Endothelial cell of umbilical vein (primary cell): ENCODE results near the gene MCOLN3. TPM values are rescaled to one million over a fixed set of nuclear protein-coding genes. Genes with fewer than 3 reads are reported as not detected.

ENCODE experiments used
- BruUV-seq: library from RNA; stranded (reverse); fragments of 400-500 nt; replicated peaks from 2 replicates; lab custom pipeline; 2021; lab: Mats Ljungman, UMichigan
- CTCF ChIA-PET: fragments of 300-600, 350-600 bp; sonication (Branson Sonifier 250); formaldehyde crosslinking; loops from one replicate; lab custom pipeline; 2021; ENCODE audit warnings: antibody characterized with exemption, inconsistent platforms; lab: Charles Lee
- POLR2A ChIA-PET: fragments of 300-600, 350-600 bp; sonication (Branson Sonifier 250); formaldehyde crosslinking; loops from one replicate; lab custom pipeline; 2021; ENCODE audit warnings: antibody characterized with exemption, inconsistent platforms; lab: Charles Lee
- DNase-seq: peaks from one replicate; pipeline ENCODE4 v3.0.0-alpha.2; 2011; ENCODE audit warnings: low read depth, low spot score
- FAIRE-seq: peaks from 2 replicates; lab custom pipeline; 2011; peaks lifted over from hg19 to GRCh38; lab: Jason Lieb, UNC
- H2AFZ ChIP-seq: 2 replicates; pipeline ENCODE4 v1.6.0; 2012; ENCODE audit warnings: low read depth, low read length, control low read depth, inconsistent platforms
- H3K27ac ChIP-seq: 2 replicates; pipeline ENCODE4 v1.5.1; 2011; ENCODE audit warnings: low read depth, mild to moderate bottlenecking, control low read depth, low read length, moderate library complexity; ENCODE audit not compliant: insufficient read depth
- H3K27me3 ChIP-seq, 2 experiments: 2 replicates each; pipeline versions ENCODE4 v1.6.0 to v1.6.1; 2011; ENCODE audit warnings: low read length in 2 of 2, mixed read lengths in 1 of 2; ENCODE audit not compliant: control insufficient read depth in 2 of 2, insufficient read depth in 2 of 2
- H3K36me3 ChIP-seq, 2 experiments: 2 replicates in 1 of 2; 3 replicates in 1 of 2; pipeline ENCODE4 v1.5.1; 2011; ENCODE audit warnings: low read length in 2 of 2, mild to moderate bottlenecking in 1 of 2, moderate library complexity in 1 of 2; ENCODE audit not compliant: control insufficient read depth in 2 of 2, insufficient read depth in 2 of 2; ENCODE audit errors: extremely low read depth in 1 of 2
- H3K4me1 ChIP-seq: 3 replicates; pipeline ENCODE4 v1.5.1; 2011; ENCODE audit warnings: mild to moderate bottlenecking, low read length; ENCODE audit not compliant: control insufficient read depth, insufficient read depth; ENCODE audit errors: extremely low read depth
- H3K4me2 ChIP-seq: 2 replicates; pipeline ENCODE4 v1.6.1; 2011; ENCODE audit warnings: low read length, control low read depth, mixed read lengths; ENCODE audit not compliant: insufficient read depth
- H3K4me3 ChIP-seq, 3 experiments: fragments of 200-600 bp in 1 of 3; sonication (generic), shearing (Covaris generic) in 1 of 3; replicated peaks in 1 of 3; 2 replicates each; pipeline ENCODE4 v1.5.1; 2011 to 2016; ENCODE audit warnings: control low read depth in 3 of 3, low read length in 3 of 3, mild to moderate bottlenecking in 2 of 3, inconsistent platforms in 1 of 3, low read depth in 1 of 3, moderate library complexity in 1 of 3; ENCODE audit not compliant: insufficient read depth in 1 of 3
- H3K79me2 ChIP-seq: 2 replicates; pipeline ENCODE4 v1.6.0; 2012; ENCODE audit warnings: low read length, inconsistent platforms; ENCODE audit not compliant: control insufficient read depth, insufficient read depth
- H3K9ac ChIP-seq: replicated peaks from 2 replicates; pipeline ENCODE3; 2011; ENCODE audit warnings: low read length, control low read depth; ENCODE audit not compliant: insufficient read depth; ENCODE audit errors: extremely low read depth
- H3K9me1 ChIP-seq: replicated peaks from 3 replicates; pipeline ENCODE4 v1.6.0; 2011; ENCODE audit warnings: mild to moderate bottlenecking, low read length; ENCODE audit not compliant: control insufficient read depth, insufficient read depth; ENCODE audit errors: extremely low read depth
- H3K9me3 ChIP-seq: replicated peaks from 2 replicates; pipeline ENCODE4 v1.5.1; 2012; ENCODE audit warnings: low read length, inconsistent platforms; ENCODE audit not compliant: control insufficient read depth, insufficient read depth
- H4K20me1 ChIP-seq: replicated peaks from 2 replicates; pipeline ENCODE3; 2011; ENCODE audit warnings: mild to moderate bottlenecking, low read length; ENCODE audit not compliant: control insufficient read depth, insufficient read depth; ENCODE audit errors: extremely low read depth
- JUN ChIP-seq: IDR thresholded peaks from 2 replicates; pipeline ENCODE4 v1.6.1; 2011; ENCODE audit warnings: borderline replicate concordance, low read depth; ENCODE audit not compliant: insufficient read length, insufficient read depth
- MYC ChIP-seq: IDR thresholded peaks from one replicate; pipeline ENCODE4 v1.6.1; 2011; ENCODE audit warnings: mild to moderate bottlenecking, low read depth, low read length
- POLR2AphosphoS5 ChIP-seq: IDR thresholded peaks from 2 replicates; pipeline ENCODE4 v1.6.1; 2012; ENCODE audit warnings: low read depth, mild to moderate bottlenecking, control low read depth, low read length, moderate library complexity; ENCODE audit not compliant: insufficient read depth
- dilution Hi-C: fragments of 300-500 bp; cut with MboI; formaldehyde crosslinking; loops from one replicate; pipeline ENCODE4 v1.15.0; 2019; ENCODE audit warnings: low sequenced_read_pairs; ENCODE audit not compliant: extremely low pct_ligation_motif_present
- intact Hi-C: fragments of 100-400 bp; cut with micrococcal nuclease; formaldehyde crosslinking; loops from one replicate; pipeline ENCODE4 v1.10.0; 2022
- polyA plus RNA-seq, 4 experiments: library from polyadenylated mRNA; depleted of rRNA in 3 of 4; stranded (reverse) in 3 of 4; unstranded in 1 of 4; fragments of >200 nt; gene quantifications; 2 replicates each; pipeline versions ENCODE4 v1.2.1 to v1.2.3, GENCODE V29; 2011 to 2012; ENCODE audit warnings: missing spikeins in 1 of 4
- total RNA-seq: library from RNA; stranded (reverse); gene quantifications from 2 replicates; pipeline ENCODE4 v1.2.3, GENCODE V29; 2021
- TF ChIP-seq, protein P1 (sequence below): IDR thresholded peaks from 2 replicates; pipeline ENCODE4 v1.6.1; 2011; ENCODE audit not compliant: insufficient read depth, insufficient read length
- TF ChIP-seq, protein P2 (sequence below), 2 donors: IDR thresholded peaks; 1 replicate in 1 of 2; 2 replicates in 1 of 2; pipeline ENCODE4 v1.5.1; 2011; ENCODE audit warnings: low read length in 2 of 2, mild to moderate bottlenecking in 2 of 2, moderate library complexity in 2 of 2, control low read depth in 1 of 2, inconsistent platforms in 1 of 2, low read depth in 1 of 2; ENCODE audit not compliant: insufficient read depth in 1 of 2; ENCODE audit errors: extremely low read depth in 1 of 2

The MCOLN3 gene
- total and polyA plus RNA-seq, 2 donors (not counting 3 experiments of a cell fraction or from before 2014, with no cell fraction given) = 0.06 TPM; not detected in 1

DNA sequence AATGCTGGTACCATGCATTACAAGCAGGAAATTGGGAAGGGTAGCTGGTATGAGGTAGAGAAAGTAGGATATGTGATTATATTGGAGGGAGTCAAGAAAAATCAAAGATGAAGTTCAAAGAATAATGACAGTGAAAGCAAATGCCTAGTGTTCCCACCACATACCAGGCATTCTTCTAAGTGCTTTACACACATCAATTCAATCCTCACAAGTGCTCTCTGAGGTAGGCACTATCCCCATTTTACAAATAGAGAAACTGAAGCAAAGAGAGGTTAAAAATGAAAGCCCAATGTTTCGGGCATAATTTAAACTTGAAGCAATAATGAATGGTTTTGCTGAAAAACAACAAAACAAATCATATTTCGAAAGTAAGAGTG is 40.1 kb upstream of the MCOLN3 start:
- intact Hi-C loops (no loop called here), dilution Hi-C loops (no loop called here)
- H3K27me3 ChIP-seq = peaks cover 12 to 39% of the 10 kb centered on the region in 2 experiments
- TF ChIP-seq, protein P1, sequence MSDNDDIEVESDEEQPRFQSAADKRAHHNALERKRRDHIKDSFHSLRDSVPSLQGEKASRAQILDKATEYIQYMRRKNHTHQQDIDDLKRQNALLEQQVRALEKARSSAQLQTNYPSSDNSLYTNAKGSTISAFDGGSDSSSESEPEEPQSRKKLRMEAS = no peak
- ChIA-PET CTCF (interaction anchor here (1.1 to 1.2 kb wide), 2 partner anchors 11 to 144 kb away, joined by 3 to 4 read pairs; no protein-coding TSS in a partner anchor), POLR2A (no interaction called here)
- no peaks in the 10 kb centered on the region for H3K9me3 ChIP-seq
- H3K36me3 ChIP-seq = no peaks in the 10 kb centered on the region
- BruUV-seq = no TSS peak
- no peak overlapping the region for H3K4me2 ChIP-seq
- no peaks in the 10 kb centered on the region for H4K20me1 ChIP-seq
- DNase-seq = no peak
- no peak overlapping the region for H2AFZ ChIP-seq
- H3K4me3 ChIP-seq = no peak overlapping the region
- H3K4me1 ChIP-seq = no peaks in the 10 kb centered on the region
- H3K9me1 ChIP-seq = no peaks in the 10 kb centered on the region
- no peaks in the 10 kb centered on the region for H3K79me2 ChIP-seq
- H3K27ac ChIP-seq = no peak overlapping the region
- H3K9ac ChIP-seq = no peak overlapping the region
- FAIRE-seq = no peak

DNA sequence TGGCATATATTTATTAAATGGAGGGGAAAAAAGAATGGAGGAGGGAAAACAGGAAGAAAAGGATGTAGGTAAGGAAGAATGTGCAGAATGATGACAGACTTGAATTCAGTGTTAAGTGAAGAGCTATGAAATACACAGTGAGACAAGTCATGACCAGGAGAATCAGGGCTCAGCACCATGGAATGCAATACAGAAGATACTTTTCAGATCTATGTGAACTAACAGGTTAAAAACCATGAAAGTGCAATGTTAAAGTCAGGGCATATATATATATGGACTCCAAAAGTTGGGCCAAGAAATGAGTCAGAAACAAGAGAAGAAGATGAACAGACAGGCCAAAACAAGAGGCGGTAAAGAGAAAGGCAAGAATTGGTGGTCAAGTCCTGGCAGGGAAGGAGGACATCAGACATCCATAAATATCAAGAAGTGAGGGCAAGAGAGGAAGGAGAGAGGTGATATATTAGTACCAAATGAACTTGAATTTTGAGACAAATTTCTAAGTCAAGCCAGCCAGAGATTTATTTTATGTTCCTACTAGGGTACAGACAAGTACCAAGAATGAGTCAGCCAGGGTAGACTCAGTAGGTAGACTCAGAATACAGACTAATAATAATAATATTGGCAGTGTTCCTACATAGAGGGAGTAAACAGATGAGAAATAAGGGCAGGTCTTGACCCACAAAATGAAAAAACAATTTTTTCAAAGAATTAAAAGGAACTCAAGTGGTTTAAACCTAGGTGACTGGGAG is 39.5 kb upstream of the MCOLN3 start:
- TF ChIP-seq, protein P1 = no peak
- no peak for TF ChIP-seq MYC
- TF ChIP-seq POLR2AphosphoS5 = no peak
- TF ChIP-seq, protein P2, sequence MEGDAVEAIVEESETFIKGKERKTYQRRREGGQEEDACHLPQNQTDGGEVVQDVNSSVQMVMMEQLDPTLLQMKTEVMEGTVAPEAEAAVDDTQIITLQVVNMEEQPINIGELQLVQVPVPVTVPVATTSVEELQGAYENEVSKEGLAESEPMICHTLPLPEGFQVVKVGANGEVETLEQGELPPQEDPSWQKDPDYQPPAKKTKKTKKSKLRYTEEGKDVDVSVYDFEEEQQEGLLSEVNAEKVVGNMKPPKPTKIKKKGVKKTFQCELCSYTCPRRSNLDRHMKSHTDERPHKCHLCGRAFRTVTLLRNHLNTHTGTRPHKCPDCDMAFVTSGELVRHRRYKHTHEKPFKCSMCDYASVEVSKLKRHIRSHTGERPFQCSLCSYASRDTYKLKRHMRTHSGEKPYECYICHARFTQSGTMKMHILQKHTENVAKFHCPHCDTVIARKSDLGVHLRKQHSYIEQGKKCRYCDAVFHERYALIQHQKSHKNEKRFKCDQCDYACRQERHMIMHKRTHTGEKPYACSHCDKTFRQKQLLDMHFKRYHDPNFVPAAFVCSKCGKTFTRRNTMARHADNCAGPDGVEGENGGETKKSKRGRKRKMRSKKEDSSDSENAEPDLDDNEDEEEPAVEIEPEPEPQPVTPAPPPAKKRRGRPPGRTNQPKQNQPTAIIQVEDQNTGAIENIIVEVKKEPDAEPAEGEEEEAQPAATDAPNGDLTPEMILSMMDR (IDR thresholded peaks at IDR 0.05; ENCODE audit: extremely low read depth in 1 of 2, insufficient read depth in 1 of 2, low read depth in 1 of 2, low read length in 2 of 2) = no peak
- TF ChIP-seq JUN = no peak
- Histone ChIP-seq H3K4me1 (no peaks in the 10 kb centered on the region), H3K27me3 (peaks cover 12 to 38% of the 10 kb centered on the region in 2 experiments), H3K27ac (no peak overlapping the region), H3K4me2 (no peak overlapping the region), H3K9me3 (no peaks in the 10 kb centered on the region), H3K4me3 (no peak overlapping the region), H3K79me2 (no peaks in the 10 kb centered on the region), H3K9ac (no peak overlapping the region), H4K20me1 (no peaks in the 10 kb centered on the region), H2AFZ (no peak overlapping the region), H3K9me1 (no peaks in the 10 kb centered on the region), H3K36me3 (no peaks in the 10 kb centered on the region)
- FAIRE-seq (no peak), DNase-seq (no peak)
- CTCF ChIA-PET = no interaction called here
- intact Hi-C loops = no loop called here
- no TSS peak for BruUV-seq
- dilution Hi-C loops = no loop called here
- POLR2A ChIA-PET = no interaction called here
